ENCODE results near the gene CHCHD1.

GRCh38 chr10:73810358-73810734 lies 28.5 kb downstream of the CHCHD1 start:
- TF ChIP-seq EZH2 (optimal IDR thresholded peaks at IDR 0.05; ENCODE audit: low read depth, low read length) (no peak), EZH2phosphoT487 (IDR thresholded peaks at IDR 0.05; ENCODE audit: low read length) (no peak)
- TF ChIP-seq, protein P1, sequence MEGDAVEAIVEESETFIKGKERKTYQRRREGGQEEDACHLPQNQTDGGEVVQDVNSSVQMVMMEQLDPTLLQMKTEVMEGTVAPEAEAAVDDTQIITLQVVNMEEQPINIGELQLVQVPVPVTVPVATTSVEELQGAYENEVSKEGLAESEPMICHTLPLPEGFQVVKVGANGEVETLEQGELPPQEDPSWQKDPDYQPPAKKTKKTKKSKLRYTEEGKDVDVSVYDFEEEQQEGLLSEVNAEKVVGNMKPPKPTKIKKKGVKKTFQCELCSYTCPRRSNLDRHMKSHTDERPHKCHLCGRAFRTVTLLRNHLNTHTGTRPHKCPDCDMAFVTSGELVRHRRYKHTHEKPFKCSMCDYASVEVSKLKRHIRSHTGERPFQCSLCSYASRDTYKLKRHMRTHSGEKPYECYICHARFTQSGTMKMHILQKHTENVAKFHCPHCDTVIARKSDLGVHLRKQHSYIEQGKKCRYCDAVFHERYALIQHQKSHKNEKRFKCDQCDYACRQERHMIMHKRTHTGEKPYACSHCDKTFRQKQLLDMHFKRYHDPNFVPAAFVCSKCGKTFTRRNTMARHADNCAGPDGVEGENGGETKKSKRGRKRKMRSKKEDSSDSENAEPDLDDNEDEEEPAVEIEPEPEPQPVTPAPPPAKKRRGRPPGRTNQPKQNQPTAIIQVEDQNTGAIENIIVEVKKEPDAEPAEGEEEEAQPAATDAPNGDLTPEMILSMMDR (IDR thresholded peaks at IDR 0.05; ENCODE audit: low read length), result no peak
